Endothelial cell (in vitro differentiated cells): ENCODE results near the gene MOGAT1. TPM values are rescaled to one million over a fixed set of nuclear protein-coding genes. Genes with fewer than 3 reads are reported as not detected.

Experiments
- DNase-seq: peaks from one replicate; pipeline ENCODE4 v3.0.0; 2021; ENCODE audit warnings: low spot score
- H3K27ac Mint-ChIP-seq: one replicate; pipeline ENCODE4 v1.8.0; 2021; ENCODE audit warnings: mixed read lengths, inconsistent platforms; ENCODE audit not compliant: unreplicated experiment
- H3K27me3 Mint-ChIP-seq: one replicate; pipeline ENCODE4 v1.8.0; 2021; ENCODE audit warnings: mild to moderate bottlenecking, moderate library complexity, mixed read lengths, inconsistent platforms; ENCODE audit not compliant: unreplicated experiment
- H3K36me3 Mint-ChIP-seq: one replicate; pipeline ENCODE4 v1.8.0; 2021; ENCODE audit warnings: mild to moderate bottlenecking, low read depth, mixed read lengths, inconsistent platforms; ENCODE audit not compliant: unreplicated experiment
- H3K4me1 Mint-ChIP-seq: one replicate; pipeline ENCODE4 v1.8.0; 2021; ENCODE audit warnings: mild to moderate bottlenecking, mixed read lengths, inconsistent platforms; ENCODE audit not compliant: unreplicated experiment
- H3K4me3 Mint-ChIP-seq: one replicate; pipeline ENCODE4 v1.8.0; 2021; ENCODE audit warnings: mild to moderate bottlenecking, mixed read lengths, inconsistent platforms; ENCODE audit not compliant: unreplicated experiment
- H3K9me3 Mint-ChIP-seq: one replicate; pipeline ENCODE4 v1.8.0; 2021; ENCODE audit warnings: mixed read lengths, inconsistent platforms; ENCODE audit not compliant: unreplicated experiment
- CTCF ChIP-seq: fragments of 200-600 bp; sonication (generic); IDR thresholded peaks from one replicate; pipeline ENCODE4 v1.5.0; 2021; ENCODE audit warnings: antibody characterized with exemption; ENCODE audit not compliant: unreplicated experiment
- total RNA-seq: library from RNA; stranded (reverse); fragmentation: NEBNext Ultra II Directional; extraction: Animal tissue kit (Norgen Biotek cat#: 25700); gene quantifications from one replicate; pipeline ENCODE4 v1.2.1, GENCODE V29; 2021; ENCODE audit not compliant: unreplicated experiment

The MOGAT1 gene
- total RNA-seq, 1 donor from 2014 or later, result 0.26 TPM

- Mint-ChIP-seq H3K4me3 (no peak overlapping the region), H3K9me3 (no peaks in the 10 kb centered on the region), H3K4me1 (peaks cover 9% of the 10 kb centered on the region), H3K27ac (no peak overlapping the region), H3K36me3 (no peaks in the 10 kb centered on the region), H3K27me3 (peaks cover 6% of the 10 kb centered on the region)
- TF ChIP-seq CTCF, result no peak
- no peak for DNase-seq
Observed at GRCh38 chr2:222669353-222669752, 2.1 kb upstream of the MOGAT1 start.

GRCh38 chr2:222670191-222671038 is 1.0 kb upstream of the MOGAT1 start:
- Mint-ChIP-seq H3K4me1 (peaks cover 9% of the 10 kb centered on the region), H3K36me3 (no peaks in the 10 kb centered on the region), H3K4me3 (peak overlapping the region; percentile 57), H3K9me3 (no peaks in the 10 kb centered on the region), H3K27ac (no peak overlapping the region), H3K27me3 (peaks cover 6% of the 10 kb centered on the region)
- DNase-seq, result no peak
- TF ChIP-seq CTCF, result no peak

GRCh38 chr2:222672068-222672401 is 577 bp downstream of the MOGAT1 start:
- Mint-ChIP-seq H3K9me3 (no peaks in the 10 kb centered on the region), H3K27me3 (peaks cover 6% of the 10 kb centered on the region), H3K4me3 (peak overlapping the region; percentile 82), H3K36me3 (no peaks in the 10 kb centered on the region), H3K4me1 (peaks cover 9% of the 10 kb centered on the region), H3K27ac (no peak overlapping the region)
- no peak for DNase-seq
- no peak for TF ChIP-seq CTCF

- peaks cover 6% of the 10 kb centered on the region for H3K27me3 Mint-ChIP-seq
- no peaks in the 10 kb centered on the region for H3K36me3 Mint-ChIP-seq
- no peak for TF ChIP-seq CTCF
- DNase-seq, result no peak
- peaks cover 6% of the 10 kb centered on the region for H3K4me1 Mint-ChIP-seq
- no peak overlapping the region for H3K27ac Mint-ChIP-seq
- no peaks in the 10 kb centered on the region for H3K9me3 Mint-ChIP-seq
- no peak overlapping the region for H3K4me3 Mint-ChIP-seq
Observed at GRCh38 chr2:222673273-222673672, 1.8 kb downstream of the MOGAT1 start.

- Mint-ChIP-seq H3K4me1 (peaks cover 6% of the 10 kb centered on the region), H3K36me3 (no peaks in the 10 kb centered on the region), H3K27ac (no peak overlapping the region), H3K27me3 (peaks cover 6% of the 10 kb centered on the region), H3K4me3 (no peak overlapping the region), H3K9me3 (no peaks in the 10 kb centered on the region)
- DNase-seq, result no peak
- no peak for TF ChIP-seq CTCF
Observed at GRCh38 chr2:222673883-222674282, 2.4 kb downstream of the MOGAT1 start.
